Upper lobe of left lung (tissue), 6 donors: ENCODE measurements around the gene FLNC. TPM values are rescaled to one million over a fixed set of nuclear protein-coding genes. Genes with fewer than 3 reads are reported as not detected.

Experiments
- ATAC-seq, 2 donors: fragments of 200-7000 bp; cut with Tn5 transposase; one replicate each; pipeline ENCODE4 v1.9.1; 2022; ENCODE audit warnings: mild to moderate bottlenecking in 2 of 2, moderate library complexity in 2 of 2; ENCODE audit not compliant: low FRiP score in 2 of 2
- DNase-seq, 2 donors: peaks; one replicate each; pipeline ENCODE4 v3.0.0-alpha.2; 2019 to 2020
- H3K27ac ChIP-seq, 4 donors: fragments of 200-600 bp; sonication (generic); one replicate each; pipeline ENCODE4 v1.5.1; 2016 to 2019
- H3K27me3 ChIP-seq, 4 donors: fragments of 200-600 bp; sonication (generic); one replicate each; pipeline ENCODE4 v1.5.1; 2017 to 2019
- H3K36me3 ChIP-seq, 4 donors: fragments of 200-600 bp; sonication (generic); one replicate each; pipeline ENCODE4 v1.5.1; 2016 to 2019
- H3K4me1 ChIP-seq, 4 donors: fragments of 200-600 bp; sonication (generic); one replicate each; pipeline ENCODE4 v1.5.1; 2018 to 2019
- H3K4me3 ChIP-seq, 4 donors: fragments of 200-600 bp; sonication (generic); one replicate each; pipeline ENCODE4 v1.5.1; 2017 to 2019; ENCODE audit warnings: mild to moderate bottlenecking in 2 of 4, moderate library complexity in 1 of 4
- H3K9me3 ChIP-seq, 4 donors: fragments of 200-600 bp; sonication (generic); one replicate each; pipeline ENCODE4 v1.5.1; 2018 to 2019
- EP300 ChIP-seq, 4 donors: sonication (generic); formaldehyde crosslinking; IDR thresholded peaks; one replicate each; pipeline ENCODE4 v1.5.1; 2017; ENCODE audit warnings: antibody characterized with exemption in 4 of 4, control low read depth in 2 of 4
- POLR2A ChIP-seq, 4 donors: fragments of 450-650 bp; IDR thresholded peaks; one replicate each; pipeline ENCODE4 v1.5.1; 2016 to 2017; ENCODE audit warnings: antibody characterized with exemption in 4 of 4, mild to moderate bottlenecking in 2 of 4
- POLR2AphosphoS5 ChIP-seq, 2 donors: sonication (generic); formaldehyde crosslinking; IDR thresholded peaks; one replicate each; pipeline ENCODE4 v1.5.1; 2017; ENCODE audit warnings: antibody characterized with exemption in 2 of 2
- WGBS, 2 donors: methylation state at CpG; one replicate each; pipeline ENCODE4 v1.1.5; 2017 to 2018; 5-methylcytosine and 5-hydroxymethylcytosine counted together
- total RNA-seq, 6 donors: library from RNA; depleted of rRNA in 4 of 6; stranded (reverse); fragments of >200 nt in 4 of 6; gene quantifications; one replicate each; pipeline versions ENCODE4 v1.1.0 to v1.2.1, GENCODE V29; 2016 to 2021
- TF ChIP-seq, protein P1 (sequence below), 6 experiments: fragments of 450-650 bp in 4 of 6; fragments of 200-600 bp in 2 of 6; sonication (generic) in 2 of 6; IDR thresholded peaks; one replicate each; pipeline ENCODE4 v1.5.1; 2016 to 2019; ENCODE audit warnings: antibody characterized with exemption in 6 of 6
- donor health status: DM: no; HTN: no; CAD: no; lungs with moderate emphysema.
- donor health status: DM: no; HTN: yes; CAD: no; lungs with severe emphysema.

FLNC gene
- total RNA-seq, 6 donors from 2014 or later = 2.1 to 19.6 (median 4.9) TPM

DNA sequence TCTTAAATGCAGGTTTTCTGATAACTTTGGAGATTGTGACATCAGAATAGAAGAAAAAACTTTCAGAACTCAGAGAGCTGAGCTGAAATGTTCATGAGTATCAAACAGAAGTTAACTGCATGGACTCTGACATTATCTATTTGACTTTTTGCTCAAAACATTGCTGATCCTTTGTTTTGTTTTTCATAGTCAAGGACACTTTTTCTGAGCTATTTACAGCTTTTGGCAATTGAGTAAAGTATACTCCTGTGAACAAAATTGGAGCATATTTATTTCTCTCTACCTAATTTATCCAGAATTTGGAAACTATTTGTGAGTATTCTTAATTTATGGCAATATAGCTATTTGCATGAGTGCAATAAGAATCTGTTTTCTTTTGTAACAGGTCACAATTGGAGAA, 69.2 kb downstream of the FLNC start:
- no peak for ATAC-seq
- no peak overlapping the region for H3K27ac ChIP-seq

DNA sequence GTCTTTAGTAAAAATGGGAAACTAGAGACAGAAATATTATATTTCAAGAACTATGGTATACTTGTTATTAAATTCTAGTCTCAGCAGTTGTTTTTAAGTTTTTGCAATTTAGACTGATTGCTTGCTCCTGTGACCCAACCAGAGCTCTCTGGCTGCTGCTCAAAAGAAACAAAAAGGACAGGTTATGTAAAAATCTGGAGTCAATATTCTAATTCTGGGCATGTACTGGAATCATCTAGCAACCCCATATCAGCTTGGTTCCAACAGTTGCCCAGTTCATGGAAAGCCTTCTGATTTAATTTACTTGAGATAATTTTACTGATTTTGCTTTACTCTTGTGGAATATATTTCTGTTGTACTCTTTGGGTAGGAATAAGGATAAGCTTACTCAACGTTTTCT, 70.0 kb downstream of the FLNC start:
- Histone ChIP-seq H3K4me3 (no peak overlapping the region), H3K36me3 (no peaks in the 10 kb centered on the region), H3K9me3 (peaks cover 0 to 10% (median 0%) of the 10 kb centered on the region in 4 donors), H3K27ac (no peak overlapping the region), H3K4me1 (no peaks in the 10 kb centered on the region), H3K27me3 (no peaks in the 10 kb centered on the region)
- ATAC-seq (no peak), DNase-seq (no peak)
- 61 to 67% methylated on average over 1 of the region's 1 CpG for WGBS, 2 donors
- TF ChIP-seq POLR2A (IDR thresholded peaks at IDR 0.05) (no peak), EP300 (IDR thresholded peaks at IDR 0.05) (no peak), POLR2AphosphoS5 (IDR thresholded peaks at IDR 0.05) (no peak)
- TF ChIP-seq, protein P1, sequence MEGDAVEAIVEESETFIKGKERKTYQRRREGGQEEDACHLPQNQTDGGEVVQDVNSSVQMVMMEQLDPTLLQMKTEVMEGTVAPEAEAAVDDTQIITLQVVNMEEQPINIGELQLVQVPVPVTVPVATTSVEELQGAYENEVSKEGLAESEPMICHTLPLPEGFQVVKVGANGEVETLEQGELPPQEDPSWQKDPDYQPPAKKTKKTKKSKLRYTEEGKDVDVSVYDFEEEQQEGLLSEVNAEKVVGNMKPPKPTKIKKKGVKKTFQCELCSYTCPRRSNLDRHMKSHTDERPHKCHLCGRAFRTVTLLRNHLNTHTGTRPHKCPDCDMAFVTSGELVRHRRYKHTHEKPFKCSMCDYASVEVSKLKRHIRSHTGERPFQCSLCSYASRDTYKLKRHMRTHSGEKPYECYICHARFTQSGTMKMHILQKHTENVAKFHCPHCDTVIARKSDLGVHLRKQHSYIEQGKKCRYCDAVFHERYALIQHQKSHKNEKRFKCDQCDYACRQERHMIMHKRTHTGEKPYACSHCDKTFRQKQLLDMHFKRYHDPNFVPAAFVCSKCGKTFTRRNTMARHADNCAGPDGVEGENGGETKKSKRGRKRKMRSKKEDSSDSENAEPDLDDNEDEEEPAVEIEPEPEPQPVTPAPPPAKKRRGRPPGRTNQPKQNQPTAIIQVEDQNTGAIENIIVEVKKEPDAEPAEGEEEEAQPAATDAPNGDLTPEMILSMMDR (IDR thresholded peaks at IDR 0.05) = no peak

More for the DNA sequence above, 69.2 kb downstream of the FLNC start:
- peaks cover 0 to 10% (median 0%) of the 10 kb centered on the region in 4 donors for H3K9me3 ChIP-seq
- H3K36me3 ChIP-seq = no peaks in the 10 kb centered on the region
- DNase-seq = no peak
- no peak overlapping the region for H3K4me3 ChIP-seq
- TF ChIP-seq POLR2A (IDR thresholded peaks at IDR 0.05) (no peak), POLR2AphosphoS5 (IDR thresholded peaks at IDR 0.05) (no peak), EP300 (IDR thresholded peaks at IDR 0.05) (no peak)
- TF ChIP-seq, protein P1 (IDR thresholded peaks at IDR 0.05) = no peak
- H3K4me1 ChIP-seq = no peaks in the 10 kb centered on the region
- no peaks in the 10 kb centered on the region for H3K27me3 ChIP-seq

DNA sequence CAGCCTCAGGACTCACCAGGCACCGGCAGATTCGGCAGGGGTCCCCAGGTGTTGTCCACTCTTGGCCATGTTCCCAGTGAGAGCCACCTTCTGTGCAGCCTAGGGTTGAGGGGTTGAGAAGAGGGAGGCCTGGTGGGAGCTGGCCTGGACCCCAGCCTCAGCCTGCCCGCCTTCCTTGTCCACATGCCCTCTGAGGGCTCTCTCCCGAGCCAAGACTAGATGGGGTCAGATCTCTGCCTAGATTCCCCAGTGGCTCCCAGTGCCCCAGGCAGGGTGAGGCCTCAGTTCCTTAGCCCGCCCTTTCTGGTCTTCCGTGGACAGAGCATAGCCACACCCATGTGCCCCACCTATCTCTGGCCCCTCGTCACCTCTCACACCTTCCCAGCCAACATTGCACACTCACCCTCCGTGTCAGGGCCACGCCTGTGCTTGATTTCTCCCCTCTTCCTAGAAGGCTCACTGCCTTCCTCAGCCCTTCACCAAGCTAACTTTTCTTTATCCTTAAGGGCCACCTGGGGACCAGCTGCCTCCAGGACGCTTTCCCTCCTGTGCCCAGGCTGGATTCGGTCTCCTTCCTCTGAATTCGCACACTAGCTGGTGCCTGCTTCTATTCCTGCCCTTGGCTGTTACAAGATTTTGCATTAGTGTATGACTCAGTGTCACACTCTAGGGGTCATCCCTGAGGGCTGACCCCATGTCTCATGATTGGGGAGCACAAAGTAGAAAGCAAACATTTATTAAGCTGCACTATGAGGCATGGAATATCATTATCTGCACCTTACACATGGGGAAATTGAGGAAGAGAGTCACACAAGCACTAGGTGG, 72.8 kb downstream of the FLNC start:
- peaks cover 0 to 3% (median 0%) of the 10 kb centered on the region in 4 donors for H3K27me3 ChIP-seq
- H3K9me3 ChIP-seq = peaks cover 0 to 10% (median 0%) of the 10 kb centered on the region in 4 donors
- no peaks in the 10 kb centered on the region for H3K4me1 ChIP-seq
- TF ChIP-seq POLR2AphosphoS5 (IDR thresholded peaks at IDR 0.05) = no peak
- TF ChIP-seq EP300 (IDR thresholded peaks at IDR 0.05) = no peak
- TF ChIP-seq POLR2A (IDR thresholded peaks at IDR 0.05) = no peak
- TF ChIP-seq, protein P1 (IDR thresholded peaks at IDR 0.05) = no peak
- DNase-seq (no peak), ATAC-seq (peak; percentile 9 to 55)
- H3K36me3 ChIP-seq = no peaks in the 10 kb centered on the region
- H3K27ac ChIP-seq = no peak overlapping the region
- no peak overlapping the region for H3K4me3 ChIP-seq
- WGBS, 2 donors = 66 to 72% methylated on average over 9 to 12 of the region's 12 CpGs

DNA sequence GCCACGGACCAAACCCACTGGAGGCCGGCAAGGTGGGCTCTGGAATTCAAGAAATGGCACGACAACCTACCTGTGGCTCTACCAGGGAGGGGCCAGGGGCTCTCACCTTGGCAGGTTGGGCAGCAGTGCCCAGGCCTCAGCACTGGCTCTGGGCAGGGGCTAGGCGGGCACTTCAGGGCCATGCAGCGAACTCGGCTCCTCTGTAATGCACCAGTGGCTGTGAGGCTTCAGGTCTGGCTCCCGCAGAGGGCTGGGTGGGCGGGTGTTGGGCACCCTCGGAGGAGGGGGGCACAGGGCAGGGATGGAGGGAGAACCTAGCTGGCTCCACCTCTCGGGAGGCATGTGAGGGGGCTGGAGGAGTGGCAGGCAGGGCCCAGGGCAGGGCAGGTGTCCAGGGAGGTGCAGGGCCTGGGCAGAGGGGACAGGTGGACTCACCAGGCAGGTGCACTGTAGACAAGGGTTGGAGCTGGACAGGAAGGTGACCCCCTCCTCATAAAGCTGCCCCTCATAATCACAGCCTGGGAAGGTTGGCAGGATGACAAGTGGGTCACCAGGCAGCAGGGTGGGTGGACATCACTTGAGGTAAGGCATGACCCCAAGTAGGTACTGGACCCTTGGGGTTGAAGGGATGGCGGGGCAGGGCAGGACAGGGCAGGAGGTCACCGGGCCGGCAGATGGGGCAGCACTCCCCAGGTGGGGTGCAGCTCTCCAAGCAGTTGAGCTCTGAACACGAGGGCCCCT, 73.6 kb downstream of the FLNC start:
- TF ChIP-seq EP300 (IDR thresholded peaks at IDR 0.05) (no peak), POLR2A (IDR thresholded peaks at IDR 0.05) (no peak), POLR2AphosphoS5 (IDR thresholded peaks at IDR 0.05) (no peak)
- TF ChIP-seq, protein P1 (IDR thresholded peaks at IDR 0.05) = no peak
- no peaks in the 10 kb centered on the region for H3K36me3 ChIP-seq
- no peak overlapping the region for H3K4me3 ChIP-seq
- H3K27ac ChIP-seq = no peak overlapping the region
- DNase-seq (peak in 1 of 2 donors; percentile 58), ATAC-seq (peak; percentile 8 to 15)
- H3K9me3 ChIP-seq = peaks cover 0 to 10% (median 0%) of the 10 kb centered on the region in 4 donors
- H3K27me3 ChIP-seq = peaks cover 0 to 9% (median 0%) of the 10 kb centered on the region in 4 donors
- no peaks in the 10 kb centered on the region for H3K4me1 ChIP-seq
- WGBS, 2 donors = 73 to 81% methylated on average over 10 to 14 of the region's 14 CpGs
